Amniotic stem cell (primary cell): ENCODE measurements around the gene RPS6KB1.
"Not testable (repeated sequence)": the region's sequence is repeated elsewhere in the genome, so short reads cannot be mapped to it uniquely, and the experiment has no call there.

Experiments
- DNase-seq: peaks from one replicate; lab custom pipeline; 2025; lab: John Stamatoyannopoulos, UW

RPS6KB1 gene

DNA sequence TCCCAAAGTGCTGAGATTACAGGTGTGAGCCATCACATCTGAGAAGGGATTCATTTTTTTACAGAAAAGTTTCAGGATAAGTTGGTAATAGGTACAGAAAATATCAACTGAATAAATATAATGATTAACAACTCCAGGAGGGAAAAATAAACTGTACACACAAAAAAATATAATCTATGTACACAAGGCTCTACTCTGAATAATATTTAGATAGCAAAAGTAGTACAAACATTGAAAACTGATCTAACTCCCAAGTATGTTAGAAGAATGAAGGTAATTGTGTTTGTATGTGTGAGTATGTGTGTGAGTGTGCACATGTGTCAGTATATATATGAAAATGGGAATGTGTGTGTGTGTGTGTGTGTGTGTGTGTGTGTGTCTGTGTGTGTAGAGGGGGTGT, 20.6 kb upstream of the RPS6KB1 start:
- no peak for DNase-seq

DNA sequence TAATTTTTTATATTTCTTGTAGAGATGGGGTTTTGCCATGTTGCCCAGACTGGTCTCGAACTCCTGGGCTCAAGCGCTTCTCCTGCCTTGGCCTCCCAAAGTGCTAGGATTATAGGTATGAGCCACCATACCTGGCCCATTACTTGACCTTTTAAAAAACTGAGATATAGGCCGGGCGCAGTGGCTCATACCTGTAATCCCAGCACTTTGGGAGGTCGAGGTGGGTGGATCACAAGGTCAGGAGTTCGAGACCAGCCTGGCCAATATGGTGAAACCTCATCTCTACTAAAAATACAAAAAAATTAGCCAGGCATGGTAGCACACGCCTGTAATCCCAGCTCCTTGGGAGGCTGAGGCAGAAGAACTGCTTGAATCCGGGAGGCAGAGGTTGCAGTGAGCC, 19.5 kb upstream of the RPS6KB1 start:
- DNase-seq = not testable (repeated sequence)

DNA sequence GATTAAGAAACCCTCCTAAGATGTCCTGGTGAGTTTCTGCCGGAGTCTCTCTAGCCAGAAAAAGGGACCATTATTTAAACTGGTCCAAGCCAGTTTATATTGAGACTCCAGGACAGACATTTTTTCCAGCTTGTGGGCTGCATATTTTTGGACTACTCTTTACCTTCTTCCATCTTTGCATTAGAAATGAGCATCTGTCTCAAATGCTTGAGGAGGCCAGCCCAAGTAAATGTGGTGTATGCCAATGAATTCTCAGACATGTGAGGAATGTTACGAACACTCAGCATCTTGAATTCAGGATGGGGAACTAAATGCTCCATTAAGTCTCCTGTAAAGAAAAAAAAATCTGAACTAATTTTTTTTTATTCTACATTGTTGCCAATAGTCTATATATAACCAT, 18.5 kb upstream of the RPS6KB1 start:
- DNase-seq = no peak

DNA sequence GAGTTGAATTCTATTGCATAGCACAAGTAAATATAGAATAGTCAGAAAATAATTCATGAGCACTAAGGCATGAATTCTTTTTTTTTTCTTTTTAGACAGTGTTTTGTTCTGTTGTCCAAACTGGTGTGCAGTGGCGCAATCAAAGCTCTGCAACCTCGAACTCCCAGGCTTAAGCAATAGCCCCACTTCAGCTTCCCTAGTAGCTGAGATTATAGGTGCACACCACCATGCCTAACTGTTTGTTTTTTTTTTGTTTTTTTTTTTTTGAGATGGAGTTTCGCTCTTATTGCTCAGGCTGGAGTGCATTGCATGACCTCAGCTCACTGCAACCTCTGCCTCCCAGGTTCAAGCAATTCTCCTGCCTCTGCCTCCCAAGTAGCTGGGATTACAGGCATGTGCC, 16.8 kb upstream of the RPS6KB1 start:
- DNase-seq = no peak

DNA sequence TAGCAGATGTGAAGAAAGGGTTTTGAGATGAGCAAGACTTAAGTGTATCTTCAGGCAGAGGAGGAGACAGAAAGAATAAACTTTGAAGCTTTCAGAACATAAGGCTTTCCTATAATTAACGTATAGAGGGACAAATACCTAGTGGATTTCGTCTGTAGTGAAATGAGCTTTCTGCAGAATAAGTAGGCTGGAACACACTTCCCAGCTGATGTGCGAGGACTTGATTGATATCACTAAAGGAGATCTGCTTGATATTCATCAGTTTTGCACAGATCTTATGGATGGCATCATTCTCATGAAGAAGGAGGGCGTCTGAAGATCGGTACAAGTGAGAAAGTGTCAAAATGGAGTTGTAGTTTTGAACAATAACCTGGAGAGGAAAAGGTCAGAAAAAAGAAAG, 15.0 kb upstream of the RPS6KB1 start:
- no peak for DNase-seq

DNA sequence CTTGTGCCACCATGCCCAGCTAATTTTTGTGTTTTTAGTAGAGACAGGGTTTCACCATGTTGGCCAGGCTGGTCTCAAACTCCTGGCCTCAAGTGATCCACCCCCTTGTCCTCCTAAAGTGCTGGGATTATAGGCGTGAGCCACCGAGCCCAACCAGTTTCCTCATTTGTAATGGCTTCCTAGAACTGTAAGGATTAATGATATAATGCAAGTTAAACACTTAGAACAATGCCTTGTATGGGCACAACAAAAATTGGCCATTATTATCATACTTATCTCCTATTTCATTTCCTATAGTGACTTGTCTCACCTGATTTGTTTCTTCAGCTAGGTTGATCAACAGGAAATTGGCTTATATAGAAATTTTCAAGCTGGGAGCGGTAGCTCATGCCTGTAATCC, 14.3 kb upstream of the RPS6KB1 start:
- DNase-seq = no peak

DNA sequence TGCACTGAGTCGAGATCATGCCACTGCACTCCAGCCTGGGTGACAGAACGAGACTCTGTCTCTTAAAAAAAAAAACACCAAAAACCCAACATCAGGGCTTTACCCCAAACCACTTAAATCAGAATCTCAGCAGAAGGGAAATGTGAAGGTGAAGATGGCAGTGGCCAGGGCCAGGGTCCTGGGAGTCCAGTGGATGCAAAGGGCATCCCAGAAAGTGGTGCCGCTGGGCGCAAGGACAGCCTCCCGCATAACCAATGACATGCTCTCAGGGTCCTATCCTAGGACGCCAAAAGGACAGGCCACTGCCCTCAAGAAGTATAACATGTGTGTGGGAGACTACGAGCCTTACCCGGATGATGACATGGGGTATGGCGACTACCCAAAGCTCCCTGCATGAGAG, 8.1 kb upstream of the RPS6KB1 start:
- DNase-seq = no peak

DNA sequence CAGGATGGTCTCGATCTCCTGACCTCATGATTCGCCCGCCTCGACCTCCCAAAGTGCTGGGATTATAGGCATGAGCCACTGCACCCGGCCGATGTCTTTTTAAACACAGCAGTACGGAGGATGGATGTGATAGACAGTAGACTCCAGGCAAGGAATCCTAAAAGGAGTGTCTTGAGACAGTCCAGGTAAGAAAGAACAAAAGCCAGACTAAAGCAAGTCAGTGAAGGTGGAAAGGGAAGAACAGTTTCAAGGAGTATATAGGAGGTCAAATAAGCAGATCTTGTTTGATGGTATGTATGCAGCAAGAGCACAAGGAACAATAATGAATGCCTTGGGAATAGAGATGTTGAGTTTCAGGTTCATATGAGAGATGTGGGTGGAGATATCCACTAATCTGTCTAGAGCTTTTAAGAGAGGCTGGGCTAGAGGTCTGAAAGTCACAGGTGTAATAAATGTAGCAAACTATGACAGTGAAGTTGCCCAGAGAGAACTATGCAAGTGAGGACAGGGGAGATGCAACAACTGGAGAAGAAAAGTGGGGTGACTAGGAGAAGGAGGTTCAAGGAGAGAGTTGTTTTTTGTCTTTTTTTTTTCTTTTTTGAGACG, 4.7 kb upstream of the RPS6KB1 start:
- DNase-seq = no peak

DNA sequence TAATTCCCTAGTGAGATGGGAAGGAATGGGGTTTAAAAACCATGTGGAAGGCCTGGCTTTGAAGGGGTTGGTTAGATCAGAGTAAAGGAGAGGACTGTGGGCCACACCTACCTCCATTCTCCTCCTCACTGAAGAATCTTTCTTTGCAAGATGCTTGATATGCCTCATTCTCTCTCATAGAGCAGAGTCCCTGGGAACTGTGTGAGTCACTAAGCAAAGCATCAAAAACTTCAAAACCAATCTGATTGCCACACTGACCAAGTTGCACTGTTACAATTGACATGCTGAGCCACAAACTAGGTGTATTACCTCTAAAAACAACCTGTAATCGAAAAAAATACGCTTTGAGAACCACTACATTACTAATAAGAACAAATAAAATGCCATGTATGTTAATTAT, 2.2 kb upstream of the RPS6KB1 start:
- DNase-seq = no peak

DNA sequence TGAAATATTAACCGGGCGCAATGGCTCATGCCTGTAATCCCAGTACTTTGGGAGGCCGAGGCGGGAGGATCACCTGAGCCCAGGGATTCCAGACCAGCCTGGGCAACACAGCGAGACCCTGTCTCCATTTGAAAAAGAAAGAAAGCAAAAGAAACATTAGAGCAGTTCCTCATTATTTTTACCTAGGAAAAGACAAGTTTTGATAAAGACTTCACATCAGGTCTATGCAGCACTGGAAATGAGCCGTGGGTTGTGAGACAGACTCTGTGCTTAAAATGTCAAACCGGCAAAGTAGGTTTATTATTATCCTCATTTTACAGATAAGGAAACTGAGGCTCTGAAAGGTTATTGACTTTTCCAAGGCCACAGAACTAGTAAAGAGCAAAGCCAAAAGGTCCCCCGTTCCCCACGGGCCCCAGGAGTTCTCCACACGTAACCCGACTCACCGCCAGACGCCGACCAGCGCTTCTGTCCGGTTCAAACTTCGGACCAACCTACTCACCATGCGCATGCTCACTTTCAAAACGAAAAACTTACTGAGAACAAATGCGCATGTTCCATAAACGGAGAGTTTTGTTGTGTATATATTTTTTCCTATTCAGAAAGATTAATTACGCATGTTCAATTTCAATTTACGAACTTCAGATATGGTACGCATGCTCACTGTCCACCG, 534 bp upstream of the RPS6KB1 start:
- DNase-seq = no peak

DNA sequence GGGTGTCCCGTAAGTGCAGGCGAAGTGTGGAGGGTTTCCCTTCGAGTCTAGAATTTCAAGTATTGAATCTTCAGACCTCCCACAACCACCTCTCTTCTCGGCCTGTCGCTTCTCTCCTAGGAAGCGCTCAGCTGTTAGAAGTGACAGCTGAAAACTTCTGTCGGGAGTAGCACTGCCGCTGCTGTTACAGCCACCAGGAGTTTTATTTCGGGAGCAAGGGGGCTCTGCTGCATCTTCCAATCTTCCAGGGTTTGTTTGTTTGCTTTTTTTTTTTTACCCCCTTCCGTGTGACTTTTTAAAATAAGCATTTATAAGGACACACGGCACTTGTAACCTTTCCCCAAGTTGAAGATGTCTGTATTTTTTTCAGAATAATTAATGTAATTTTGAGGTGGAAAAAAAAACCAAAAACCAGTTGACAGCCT, 767 bp downstream of the RPS6KB1 start:
- DNase-seq = peak; percentile 4

DNA sequence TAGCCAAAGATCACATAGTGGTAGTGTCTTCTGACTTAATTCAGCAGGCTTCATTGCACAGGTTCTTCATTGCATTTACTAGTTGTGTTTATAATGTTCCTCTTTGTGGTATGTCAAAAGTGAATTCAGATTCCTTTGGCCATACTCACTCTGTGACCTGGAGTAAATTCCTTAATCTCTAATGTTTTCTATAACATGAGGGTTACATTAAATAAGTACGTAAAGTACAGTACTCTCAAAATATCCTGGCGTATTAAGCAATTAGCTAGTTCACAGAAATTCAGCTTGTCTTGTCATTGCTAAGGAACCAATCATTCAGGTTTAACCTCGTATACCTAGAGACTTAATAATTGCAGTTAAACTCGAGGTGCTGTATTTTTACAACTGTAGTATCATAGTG, 4.2 kb downstream of the RPS6KB1 start:
- DNase-seq = no peak

DNA sequence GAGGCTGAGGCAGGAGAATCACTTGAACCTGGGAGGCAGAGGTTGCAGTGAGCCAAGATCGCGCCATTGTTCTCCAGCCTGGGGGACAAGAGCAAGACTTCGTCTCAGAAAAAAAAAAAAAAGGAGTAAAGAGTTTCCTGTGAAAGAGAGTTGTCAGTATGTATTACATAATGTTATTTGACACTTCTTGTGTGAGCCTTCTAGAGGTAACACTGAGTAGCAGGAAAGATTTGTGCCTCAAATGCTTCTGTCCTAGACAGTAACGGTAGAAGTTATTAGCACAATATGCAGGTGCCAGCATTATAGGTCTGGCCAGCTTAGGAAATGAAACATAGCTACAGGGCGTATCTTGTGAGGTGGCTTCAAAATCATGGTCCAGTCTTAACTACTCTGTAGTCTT, 6.2 kb downstream of the RPS6KB1 start:
- DNase-seq = peak; percentile 5

DNA sequence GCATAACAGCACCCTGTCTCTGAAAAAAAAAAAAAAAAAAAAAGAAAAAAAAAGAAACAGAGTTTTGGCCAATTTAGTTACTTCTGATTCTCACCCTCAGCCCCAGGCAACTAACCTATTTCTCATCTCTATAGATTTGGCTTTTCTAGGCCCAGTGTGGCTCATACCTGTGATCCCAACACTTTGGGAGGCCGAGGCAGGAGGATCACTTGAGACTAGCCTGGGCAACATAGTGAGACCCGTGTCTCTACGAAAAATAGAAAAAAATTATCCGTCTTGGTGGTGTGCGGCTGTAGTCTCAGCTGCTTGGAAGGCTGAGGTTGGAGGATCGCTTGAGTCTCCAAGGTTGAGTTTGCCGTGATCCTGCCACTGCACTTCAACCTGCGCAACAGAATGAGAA, 8.7 kb downstream of the RPS6KB1 start:
- no peak for DNase-seq

DNA sequence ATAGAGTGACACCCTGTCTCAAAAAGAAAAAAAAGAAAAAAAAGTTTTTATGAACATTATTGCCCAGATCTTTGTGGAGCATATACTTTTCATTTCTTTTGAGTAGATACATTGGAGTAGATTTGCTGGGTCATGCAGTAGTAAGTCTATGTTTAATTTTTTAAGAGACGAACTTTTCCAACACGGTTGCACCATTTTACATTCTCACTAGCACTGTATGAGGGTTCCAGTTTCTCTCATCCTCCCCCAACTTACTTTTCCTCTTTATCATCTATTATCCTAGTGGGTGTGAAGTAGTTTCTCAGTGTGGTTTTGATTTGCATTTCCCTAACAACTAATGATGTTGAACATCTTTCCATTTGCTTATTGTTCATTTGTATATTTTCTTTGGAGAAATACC, 10.5 kb downstream of the RPS6KB1 start:
- DNase-seq = no peak

DNA sequence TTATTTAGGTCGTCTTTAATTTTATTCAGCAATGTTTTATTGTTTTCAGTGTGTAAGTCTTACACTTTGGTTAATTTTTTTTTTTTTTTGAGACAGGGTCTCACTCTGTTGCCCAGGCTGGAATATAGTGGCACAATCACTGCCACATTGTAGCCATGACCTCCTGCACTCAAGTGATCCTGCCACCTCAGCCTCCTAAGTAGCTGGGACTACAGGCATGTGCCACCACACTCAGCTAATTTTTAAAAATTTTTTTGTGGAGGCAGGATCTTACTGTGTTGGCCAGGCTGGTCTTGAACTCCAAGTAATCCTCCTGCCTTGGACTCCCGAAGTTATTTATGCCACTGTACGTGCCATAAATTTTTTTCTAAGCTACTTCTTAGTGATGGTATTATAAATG, 14.5 kb downstream of the RPS6KB1 start:
- no peak for DNase-seq

DNA sequence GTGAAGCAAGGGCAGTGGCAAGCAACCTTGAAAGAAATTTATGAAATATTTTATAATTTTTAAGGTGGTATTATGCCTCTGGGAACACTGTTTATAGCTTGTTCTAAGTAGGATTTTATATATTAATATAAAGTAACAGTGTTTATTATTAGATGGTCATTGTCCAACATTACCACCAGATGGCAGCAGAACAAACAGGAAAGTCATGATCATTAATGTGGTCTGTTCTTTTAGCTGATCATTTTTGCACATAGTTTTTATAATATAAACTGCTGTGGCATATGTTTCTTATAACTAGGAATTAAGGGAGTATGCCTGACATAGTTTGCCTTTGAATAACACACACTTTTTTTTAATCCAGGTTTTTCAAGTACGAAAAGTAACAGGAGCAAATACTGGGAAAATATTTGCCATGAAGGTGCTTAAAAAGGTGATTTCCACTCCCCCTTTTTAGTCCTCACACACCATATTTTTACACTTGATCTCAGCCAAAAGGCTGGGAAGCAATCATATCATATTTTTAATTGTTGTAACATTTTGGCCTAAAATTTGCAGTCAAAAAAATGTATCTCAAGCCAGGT, 21.4 kb downstream of the RPS6KB1 start:
- peak; percentile 24 for DNase-seq

DNA sequence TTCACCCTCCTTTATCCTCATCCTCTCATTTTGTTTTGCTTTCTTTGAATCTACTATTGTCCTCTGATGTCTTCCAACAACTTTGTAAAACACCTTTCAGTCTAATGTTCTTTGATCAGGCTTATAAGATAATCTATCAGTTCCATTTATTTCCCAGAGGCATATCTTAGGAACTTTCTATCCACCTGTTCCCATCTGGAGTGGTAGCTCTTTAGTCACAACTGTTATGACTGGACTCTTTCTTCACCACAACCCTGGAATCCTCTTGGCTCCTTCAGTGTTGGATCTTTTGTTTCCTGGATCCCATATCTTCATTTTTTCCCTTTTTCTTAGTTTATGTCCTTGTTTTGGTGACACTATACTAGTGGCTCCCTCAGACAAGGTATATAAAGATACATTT, 23.5 kb downstream of the RPS6KB1 start:
- DNase-seq = no peak

DNA sequence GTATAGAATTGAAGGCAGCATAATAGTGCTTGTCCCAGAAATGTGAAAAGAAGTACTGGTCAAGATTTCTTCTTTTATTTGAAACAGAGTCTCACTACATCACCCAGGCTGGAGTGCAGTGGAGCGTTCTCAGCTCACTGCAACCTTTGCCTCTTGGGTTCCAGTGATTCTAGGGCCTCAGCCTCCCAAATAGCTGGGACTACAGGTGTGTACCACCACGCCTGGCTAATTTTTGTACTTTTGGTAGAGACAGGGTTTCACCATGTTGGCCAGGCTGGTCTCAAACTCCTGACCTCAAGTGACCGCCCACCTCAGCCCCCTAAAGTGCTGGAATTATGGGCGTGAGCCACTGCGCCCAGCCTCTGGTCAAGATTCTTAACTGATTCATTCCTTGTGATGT, 27.7 kb downstream of the RPS6KB1 start:
- DNase-seq = not testable (repeated sequence)

DNA sequence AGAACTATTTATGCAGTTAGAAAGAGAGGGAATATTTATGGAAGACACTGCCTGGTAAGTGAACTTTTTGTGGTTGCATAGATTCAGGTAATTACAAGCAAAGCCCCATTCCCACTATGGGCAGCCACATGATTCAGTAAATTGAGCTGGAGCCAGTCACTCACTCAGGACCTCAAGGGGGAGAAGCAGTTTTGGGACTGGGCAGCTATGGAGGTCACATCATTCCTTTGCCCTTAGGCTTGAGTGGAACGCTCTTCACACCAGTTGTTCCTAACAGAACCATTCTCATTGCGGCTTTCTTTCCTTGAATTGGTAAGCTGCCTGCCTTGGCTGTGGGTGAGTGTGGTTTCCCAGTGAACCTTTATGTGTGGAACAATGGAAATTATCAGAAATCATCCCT, 37.2 kb downstream of the RPS6KB1 start:
- DNase-seq = not testable (repeated sequence)

DNA sequence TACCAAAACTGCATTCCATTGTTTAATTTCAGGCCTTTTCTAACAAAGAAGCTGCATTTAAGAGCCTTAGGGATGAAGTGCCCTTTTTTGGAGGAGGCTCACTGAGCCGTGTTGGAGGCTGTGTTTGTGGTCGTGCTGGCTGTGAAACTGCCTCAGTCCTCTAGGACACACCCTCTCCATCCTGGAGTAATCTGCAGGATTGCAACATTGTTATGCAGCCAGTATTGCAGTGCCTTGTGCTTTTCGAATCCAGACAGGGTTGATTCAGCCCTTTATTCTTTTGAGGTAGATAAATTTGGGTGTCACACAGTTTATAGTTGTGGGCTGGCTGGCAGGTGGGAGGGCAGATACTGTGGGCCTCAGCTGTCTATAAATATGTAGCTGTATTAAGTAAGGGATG, 37.8 kb downstream of the RPS6KB1 start:
- DNase-seq = not testable (repeated sequence)

DNA sequence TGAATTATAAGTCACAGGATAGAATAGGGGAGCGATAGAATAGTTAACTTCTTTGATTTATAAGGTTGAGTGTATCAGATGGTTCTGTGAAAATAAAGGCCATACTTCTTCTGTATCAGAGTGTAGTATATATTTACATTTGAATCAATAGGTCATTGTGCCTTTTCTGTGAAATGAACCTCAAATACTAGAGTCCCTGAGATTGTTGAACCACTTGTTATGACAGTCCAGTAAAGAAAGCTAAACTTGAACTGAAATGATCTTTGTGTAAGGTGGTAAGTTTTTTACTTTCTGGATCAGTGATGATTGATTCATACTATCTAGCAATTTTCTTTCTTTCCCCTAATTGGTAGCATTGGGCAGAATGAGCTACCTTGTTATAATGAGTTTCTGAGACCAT, 40.4 kb downstream of the RPS6KB1 start:
- not testable (repeated sequence) for DNase-seq

DNA sequence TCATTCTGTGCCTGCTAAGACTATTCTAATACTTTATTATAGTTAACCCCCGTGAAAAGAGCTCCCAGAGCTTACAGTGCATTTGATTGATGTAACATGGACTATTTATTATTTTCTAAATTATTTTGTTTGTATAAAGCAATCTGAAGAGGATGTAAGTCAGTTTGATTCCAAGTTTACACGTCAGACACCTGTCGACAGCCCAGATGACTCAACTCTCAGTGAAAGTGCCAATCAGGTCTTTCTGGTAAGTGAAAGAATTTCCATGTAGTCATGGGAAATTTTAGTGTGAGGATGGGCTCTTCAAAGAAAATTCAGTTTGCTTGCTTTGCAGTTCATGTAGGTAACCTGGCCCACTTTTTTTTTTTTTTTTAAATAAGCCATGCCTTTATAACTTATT, 47.8 kb downstream of the RPS6KB1 start:
- DNase-seq = not testable (repeated sequence)

DNA sequence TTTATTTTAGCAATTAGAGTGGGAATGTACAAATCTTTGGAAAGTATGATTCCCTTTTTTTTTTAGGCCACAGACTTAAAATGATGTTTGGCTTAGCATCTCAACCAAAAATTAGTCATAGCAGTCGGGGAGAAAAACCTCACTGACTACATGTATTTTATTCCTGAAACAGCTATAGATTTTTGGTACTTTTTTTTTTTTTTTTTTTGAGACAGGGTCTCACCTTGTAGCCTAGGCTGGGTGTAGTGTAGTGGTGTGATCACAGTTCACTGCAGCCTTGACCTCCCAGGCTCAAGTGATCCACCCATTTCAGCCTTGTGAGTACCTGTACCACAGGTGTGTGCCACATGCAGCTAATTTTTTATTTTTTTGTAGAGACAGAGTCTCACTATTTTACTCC, 48.2 kb downstream of the RPS6KB1 start:
- no peak for DNase-seq
